MM.1S (cell line): ENCODE measurements around the gene S100A6.
"Not testable (repeated sequence)": the region's sequence is repeated elsewhere in the genome, so short reads cannot be mapped to it uniquely, and the experiment has no call there.

ENCODE experiments used
- DNase-seq: peaks from one replicate; pipeline ENCODE4 v3.0.0-alpha.2; 2015
- H2AFZ ChIP-seq: fragments of 300-600 bp; sonication (generic); 2 replicates; pipeline ENCODE4 v1.6.0; 2016; ENCODE audit warnings: antibody characterized with exemption, low read length
- H3F3A ChIP-seq: fragments of 300-600 bp; sonication (generic); 2 replicates; pipeline ENCODE4 v1.6.1; 2016; ENCODE audit warnings: mild to moderate bottlenecking, antibody characterized with exemption, low read length, moderate library complexity, mixed read lengths; ENCODE audit not compliant: insufficient read depth
- H3K27ac ChIP-seq: fragments of 300-600 bp; sonication (generic); 2 replicates; pipeline ENCODE4 v1.5.1; 2016; ENCODE audit warnings: mild to moderate bottlenecking, low read length
- H3K27me3 ChIP-seq: fragments of 300-600 bp; sonication (generic); replicated peaks from 2 replicates; pipeline ENCODE4 v1.6.0; 2016; ENCODE audit warnings: low read length; ENCODE audit not compliant: insufficient read depth
- H3K36me3 ChIP-seq: fragments of 300-600 bp; sonication (generic); replicated peaks from 2 replicates; pipeline ENCODE4 v1.6.1; 2016; ENCODE audit warnings: mild to moderate bottlenecking, low read length, mixed read lengths; ENCODE audit not compliant: insufficient read depth
- H3K4me1 ChIP-seq: fragments of 300-600 bp; sonication (generic); 2 replicates; pipeline ENCODE4 v1.6.1; 2016; ENCODE audit warnings: low read length, mixed read lengths
- H3K4me2 ChIP-seq: fragments of 300-600 bp; sonication (generic); 2 replicates; pipeline ENCODE4 v1.6.0; 2016; ENCODE audit warnings: low read depth, low read length
- H3K4me3 ChIP-seq: fragments of 300-600 bp; sonication (generic); 2 replicates; pipeline ENCODE4 v1.5.1; 2016; ENCODE audit warnings: low read length, mixed read lengths
- H3K79me2 ChIP-seq: fragments of 300-600 bp; sonication (generic); 2 replicates; pipeline ENCODE4 v1.6.1; 2016; ENCODE audit warnings: mixed run types, low read length, mixed read lengths
- H3K9ac ChIP-seq: fragments of 300-600 bp; sonication (generic); 2 replicates; pipeline ENCODE4 v1.6.1; 2016; ENCODE audit warnings: low read length, mixed read lengths
- H3K9me2 ChIP-seq: fragments of 300-600 bp; sonication (generic); replicated peaks from 2 replicates; pipeline ENCODE4 v1.6.1; 2016; ENCODE audit warnings: mild to moderate bottlenecking, low read length, mixed read lengths; ENCODE audit not compliant: insufficient read depth
- H3K9me3 ChIP-seq: fragments of 300-600 bp; sonication (generic); replicated peaks from 2 replicates; pipeline ENCODE4 v1.6.1; 2016; ENCODE audit warnings: mild to moderate bottlenecking, low read length, mixed read lengths; ENCODE audit not compliant: insufficient read depth
- H4K20me1 ChIP-seq: fragments of 300-600 bp; sonication (generic); 2 replicates; pipeline ENCODE4 v1.6.1; 2016; ENCODE audit warnings: mild to moderate bottlenecking, low read length, moderate library complexity, mixed read lengths; ENCODE audit not compliant: insufficient read depth
- CTCF ChIP-seq: fragments of 300-600 bp; sonication (generic); IDR thresholded peaks from 2 replicates; pipeline ENCODE4 v1.5.1; 2016; ENCODE audit warnings: antibody characterized with exemption, low read length, mixed read lengths
- EZH2 ChIP-seq: fragments of 300-600 bp; sonication (generic); optimal IDR thresholded peaks from 2 replicates; pipeline ENCODE3; 2017; ENCODE audit warnings: low read depth, mild to moderate bottlenecking, antibody characterized with exemption, low read length, mixed read lengths
- EZH2phosphoT487 ChIP-seq: fragments of 300-600 bp; sonication (generic); IDR thresholded peaks from 2 replicates; pipeline ENCODE4 v1.6.1; 2018; ENCODE audit warnings: antibody characterized with exemption, low read length

The S100A6 gene

GRCh38 chr1:153525088-153525728 lies 10.6 kb downstream of the S100A6 start:
- H3K27ac ChIP-seq: no peak overlapping the region
- no peaks in the 10 kb centered on the region for H3K27me3 ChIP-seq
- H3K79me2 ChIP-seq: no peaks in the 10 kb centered on the region
- no peaks in the 10 kb centered on the region for H3F3A ChIP-seq
- H3K4me2 ChIP-seq: no peak overlapping the region
- H3K9ac ChIP-seq: no peak overlapping the region
- TF ChIP-seq EZH2: no peak
- no peak for TF ChIP-seq CTCF
- TF ChIP-seq EZH2phosphoT487: no peak
- H4K20me1 ChIP-seq: no peaks in the 10 kb centered on the region
- H3K9me3 ChIP-seq: no peaks in the 10 kb centered on the region
- H3K4me1 ChIP-seq: no peaks in the 10 kb centered on the region
- DNase-seq: no peak
- no peak overlapping the region for H2AFZ ChIP-seq
- H3K4me3 ChIP-seq: no peak overlapping the region
- H3K9me2 ChIP-seq: no peaks in the 10 kb centered on the region
- H3K36me3 ChIP-seq: no peaks in the 10 kb centered on the region

GRCh38 chr1:153522353-153523048 lies 13.3 kb downstream of the S100A6 start:
- not testable (repeated sequence) for H3K9me3 ChIP-seq

GRCh38 chr1:153521808-153522207 lies 14.0 kb downstream of the S100A6 start:
- not testable (repeated sequence) for H3K79me2 ChIP-seq, DNase-seq, H3K4me3 ChIP-seq, H3K27ac ChIP-seq, H3K9me3 ChIP-seq, H4K20me1 ChIP-seq, H2AFZ ChIP-seq, H3K9me2 ChIP-seq, H3K27me3 ChIP-seq, H3F3A ChIP-seq, H3K4me1 ChIP-seq, H3K4me2 ChIP-seq, H3K36me3 ChIP-seq, H3K9ac ChIP-seq

More at GRCh38 chr1:153522353-153523048, 13.3 kb downstream of the S100A6 start:
- H3K27ac ChIP-seq, H3K79me2 ChIP-seq, H2AFZ ChIP-seq, H3F3A ChIP-seq, H4K20me1 ChIP-seq, H3K4me3 ChIP-seq, H3K4me1 ChIP-seq, H3K36me3 ChIP-seq, H3K9me2 ChIP-seq, H3K4me2 ChIP-seq, DNase-seq, H3K9ac ChIP-seq, H3K27me3 ChIP-seq: not testable (repeated sequence)

- Histone ChIP-seq H3K27me3 (no peaks in the 10 kb centered on the region), H4K20me1 (no peaks in the 10 kb centered on the region), H3K9me2 (no peaks in the 10 kb centered on the region), H3K9ac (no peak overlapping the region), H3K4me2 (no peak overlapping the region), H3K4me1 (no peaks in the 10 kb centered on the region), H3K27ac (no peak overlapping the region), H3K4me3 (no peak overlapping the region), H3K79me2 (no peaks in the 10 kb centered on the region), H2AFZ (no peak overlapping the region), H3K9me3 (no peaks in the 10 kb centered on the region), H3K36me3 (no peaks in the 10 kb centered on the region), H3F3A (no peaks in the 10 kb centered on the region)
- no peak for DNase-seq
- TF ChIP-seq EZH2 (no peak), EZH2phosphoT487 (no peak), CTCF (no peak)
Observed at GRCh38 chr1:153520818-153521476, 14.8 kb downstream of the S100A6 start.

- not testable (repeated sequence) for H3K4me2 ChIP-seq, H3K4me3 ChIP-seq
Observed at GRCh38 chr1:153520137-153520691, 15.6 kb downstream of the S100A6 start.

More at GRCh38 chr1:153520137-153520691, 15.6 kb downstream of the S100A6 start:
- not testable (repeated sequence) for DNase-seq, H3K9me3 ChIP-seq, H3K9me2 ChIP-seq, H3K27me3 ChIP-seq, H3K9ac ChIP-seq, H3K36me3 ChIP-seq, H3F3A ChIP-seq, H3K27ac ChIP-seq, H2AFZ ChIP-seq, H3K79me2 ChIP-seq, H4K20me1 ChIP-seq, H3K4me1 ChIP-seq
